DMS53 treated with DMSO at 0.1 percent for 48 hours (cell line): Measurements from ENCODE around the gene MCM10.

ENCODE experiments used
- DNase-seq: peaks from one replicate; lab custom pipeline; 2025; ENCODE audit not compliant: unreplicated experiment; lab: John Stamatoyannopoulos, UW

Gene MCM10

GRCh38 chr10:13256627-13257026 is 95.3 kb downstream of the MCM10 start:
- no peak for DNase-seq

- no peak for DNase-seq
These were observed 96.3 kb downstream of the MCM10 start for GRCh38 chr10:13257621-13258140.
